Ascending aorta (tissue), 2 donors: ENCODE results near the gene RPL15. TPM values are rescaled to one million over a fixed set of nuclear protein-coding genes. Genes with fewer than 3 reads are reported as not detected.

Source experiments
- DNase-seq, 2 donors: peaks; one replicate each; pipeline ENCODE4 v3.0.0-alpha.2; 2019; ENCODE audit warnings: low spot score in 2 of 2
- H3K27ac ChIP-seq, 2 donors: fragments of 200-600 bp; sonication (generic); one replicate each; pipeline ENCODE4 v1.5.1; 2016 to 2017; ENCODE audit warnings: mild to moderate bottlenecking in 1 of 2
- H3K27me3 ChIP-seq: fragments of 200-600 bp; sonication (generic); one replicate; pipeline ENCODE4 v1.5.1; 2017
- H3K36me3 ChIP-seq, 2 donors: fragments of 200-600 bp; sonication (generic); one replicate each; pipeline ENCODE4 v1.5.1; 2016
- H3K4me1 ChIP-seq, 2 donors: fragments of 200-600 bp; sonication (generic); one replicate each; pipeline ENCODE4 v1.5.1; 2016 to 2017; ENCODE audit warnings: mild to moderate bottlenecking in 1 of 2
- H3K4me3 ChIP-seq, 2 donors: fragments of 200-600 bp; sonication (generic); one replicate each; pipeline ENCODE4 v1.5.1; 2016 to 2017; ENCODE audit warnings: mild to moderate bottlenecking in 1 of 2
- H3K9me3 ChIP-seq, 2 donors: fragments of 200-600 bp; sonication (generic); one replicate each; pipeline ENCODE4 v1.5.1; 2016
- CTCF ChIP-seq, 3 experiments: fragments of 200-600 bp in 2 of 3; fragments of 450-650 bp in 1 of 3; sonication (generic) in 2 of 3; IDR thresholded peaks; one replicate each; pipeline ENCODE4 v1.5.1; 2016 to 2019; ENCODE audit warnings: antibody characterized with exemption in 3 of 3, mild to moderate bottlenecking in 1 of 3, moderate library complexity in 1 of 3
- intact Hi-C: fragments of 100-400 bp; cut with DNase I; formaldehyde crosslinking; loops from one replicate; pipeline ENCODE4 v1.15.1; 2023
- total RNA-seq: library from RNA; depleted of rRNA; stranded (reverse); fragments of >200 nt; gene quantifications from one replicate; pipeline ENCODE4 v1.1.0, GENCODE V29; 2016

The RPL15 gene
- total RNA-seq, 1 donor from 2014 or later, result 1,680 TPM

- H3K27me3 ChIP-seq, result no peaks in the 10 kb centered on the region
- no peak for TF ChIP-seq CTCF (IDR thresholded peaks at IDR 0.05)
- no peaks in the 10 kb centered on the region for H3K36me3 ChIP-seq
- DNase-seq, result no peak
- intact Hi-C loops, result loop anchor here (10.0 kb wide), 2 partner anchors 101 to 739 kb away; partner anchors contain the start of gene UBE2E2
- no peaks in the 10 kb centered on the region for H3K9me3 ChIP-seq
- peaks cover 10 to 24% of the 10 kb centered on the region in 2 donors for H3K4me1 ChIP-seq
- H3K4me3 ChIP-seq, result peak overlapping the region; percentile 96 to 98
- peak overlapping the region; percentile 77 to 99 for H3K27ac ChIP-seq
These were observed 27.3 kb downstream of the RPL15 start for GRCh38 chr3:23944007-23944783.

GRCh38 chr3:23944861-23945662, 28.1 kb downstream of the RPL15 start, which contains the start of gene NR1D2:
NR1D2 (plus strand) TSS chr3:23945286; CDS start chr3:23945579, 293 bp downstream.
- DNase-seq, result peak; percentile 35 to 87
- Histone ChIP-seq H3K4me3 (peak within 1 kb of the TSS; percentile 96 to 98), H3K36me3 (no peaks in the 10 kb centered on the region), H3K9me3 (no peaks in the 10 kb centered on the region), H3K4me1 (peaks cover 13 to 33% of the 10 kb centered on the region in 2 donors), H3K27me3 (no peaks in the 10 kb centered on the region), H3K27ac (peak within 1 kb of the TSS; percentile 90 to 99)
- intact Hi-C loops, result loop anchor here (1.0 to 10.0 kb wide), 4 partner anchors 29 to 740 kb away; partner anchors contain the start of genes NKIRAS1 and UBE2E2
- no peak for TF ChIP-seq CTCF (IDR thresholded peaks at IDR 0.05)

- Histone ChIP-seq H3K27me3 (no peaks in the 10 kb centered on the region), H3K4me3 (peak overlapping the region; percentile 96 to 98), H3K36me3 (no peaks in the 10 kb centered on the region), H3K9me3 (no peaks in the 10 kb centered on the region), H3K27ac (peak overlapping the region; percentile 90 to 99), H3K4me1 (peaks cover 13 to 34% of the 10 kb centered on the region in 2 donors)
- no peak for DNase-seq
- intact Hi-C loops, result loop anchor here (1.0 to 10.0 kb wide), 4 partner anchors 29 to 741 kb away; partner anchors contain the start of genes NKIRAS1 and UBE2E2
- no peak for TF ChIP-seq CTCF (IDR thresholded peaks at IDR 0.05)
These were observed 28.7 kb downstream of the RPL15 start for GRCh38 chr3:23945663-23945912.

GRCh38 chr3:23945913-23946687, 29.2 kb downstream of the RPL15 start:
- DNase-seq, result peak; percentile 95 to 99
- intact Hi-C loops, result loop anchor here (1.0 to 10.0 kb wide), 5 partner anchors 19 to 741 kb away; partner anchors contain the start of genes NKIRAS1 and UBE2E2
- H3K4me1 ChIP-seq, result peaks cover 13 to 38% of the 10 kb centered on the region in 2 donors
- H3K36me3 ChIP-seq, result no peaks in the 10 kb centered on the region
- peak overlapping the region; percentile 96 to 98 for H3K4me3 ChIP-seq
- no peak for TF ChIP-seq CTCF (IDR thresholded peaks at IDR 0.05)
- H3K9me3 ChIP-seq, result no peaks in the 10 kb centered on the region
- no peaks in the 10 kb centered on the region for H3K27me3 ChIP-seq
- H3K27ac ChIP-seq, result peak overlapping the region; percentile 85 to 95

- Histone ChIP-seq H3K4me3 (no peak overlapping the region), H3K36me3 (no peaks in the 10 kb centered on the region), H3K27me3 (no peaks in the 10 kb centered on the region), H3K9me3 (no peaks in the 10 kb centered on the region), H3K27ac (peak overlapping the region; percentile 6 to 95), H3K4me1 (peaks cover 19 to 57% of the 10 kb centered on the region in 2 donors)
- no peak for DNase-seq
- no peak for TF ChIP-seq CTCF (IDR thresholded peaks at IDR 0.05)
- intact Hi-C loops, result loop anchor here (5.0 to 10.0 kb wide), 3 partner anchors 44 to 744 kb away; partner anchors contain the start of gene UBE2E2
These were observed 31.8 kb downstream of the RPL15 start for GRCh38 chr3:23948761-23949160.
